H1 (cell line): ENCODE results near the gene METTL14. TPM values are rescaled to one million over a fixed set of nuclear protein-coding genes. Genes with fewer than 3 reads are reported as not detected.

Source experiments
- CTCF ChIA-PET: fragments of 300-600 bp; sonication (Branson Sonifier 250); formaldehyde crosslinking; loops from one replicate; lab custom pipeline; 2021; ENCODE audit not compliant: partially characterized antibody; lab: Charles Lee
- POLR2A ChIA-PET: fragments of 300-600 bp; sonication (Branson Sonifier 250); formaldehyde crosslinking; loops from one replicate; lab custom pipeline; 2021; ENCODE audit warnings: inconsistent platforms; ENCODE audit not compliant: partially characterized antibody; lab: Charles Lee
- DNase-seq, 2 experiments: peaks; one replicate each; pipeline versions ENCODE4 v3.0.0 to v3.0.0-alpha.2; 2010 to 2022; ENCODE audit warnings: low spot score in 2 of 2, low read depth in 1 of 2, mixed read lengths in 1 of 2
- FAIRE-seq: peaks from 2 replicates; lab custom pipeline; 2011; peaks lifted over from hg19 to GRCh38; lab: Jason Lieb, UNC
- H2AFZ ChIP-seq: 2 replicates; pipeline ENCODE4 v1.8.1; 2012; ENCODE audit warnings: low read length, inconsistent platforms
- H2AK5ac ChIP-seq: 2 replicates; pipeline ENCODE4 v1.6.1; 2013; ENCODE audit warnings: low read depth, low read length
- H2BK120ac ChIP-seq: replicated peaks from 2 replicates; pipeline ENCODE3; 2013; ENCODE audit warnings: low read depth, low read length, inconsistent platforms
- H2BK12ac ChIP-seq: 2 replicates; pipeline ENCODE4 v1.6.1; 2013; ENCODE audit warnings: low read depth, low read length
- H2BK15ac ChIP-seq: 2 replicates; pipeline ENCODE4 v1.6.1; 2013; ENCODE audit warnings: low read length
- H2BK20ac ChIP-seq: 2 replicates; pipeline ENCODE4 v1.6.1; 2013; ENCODE audit warnings: low read length
- H2BK5ac ChIP-seq: 2 replicates; pipeline ENCODE4 v1.6.1; 2013; ENCODE audit warnings: low read depth, low read length
- H3K14ac ChIP-seq: 2 replicates; pipeline ENCODE4 v1.6.1; 2013; ENCODE audit warnings: inconsistent platforms; ENCODE audit not compliant: insufficient read length
- H3K18ac ChIP-seq: 2 replicates; pipeline ENCODE4 v1.6.1; 2013; ENCODE audit warnings: low read length; ENCODE audit errors: extremely low read depth
- H3K23ac ChIP-seq: 2 replicates; pipeline ENCODE4 v1.6.1; 2013; ENCODE audit warnings: inconsistent platforms; ENCODE audit not compliant: insufficient read length
- H3K23me2 ChIP-seq: 2 replicates; pipeline ENCODE4 v1.6.1; 2013; ENCODE audit warnings: low read depth, low read length
- H3K27ac ChIP-seq: 2 replicates; pipeline ENCODE4 v1.6.1; 2011; ENCODE audit warnings: low read depth, low read length, inconsistent platforms
- H3K27me3 ChIP-seq, 4 experiments: replicated peaks in 1 of 4; 1 replicate in 1 of 4; 2 replicates in 3 of 4; pipeline versions ENCODE4 v1.6.1 to v1.8.1; 2011 to 2013; ENCODE audit warnings: low read length in 3 of 4, mild to moderate bottlenecking in 3 of 4, inconsistent platforms in 2 of 4, mixed read lengths in 2 of 4, moderate library complexity in 1 of 4; ENCODE audit not compliant: control insufficient read depth in 3 of 4, insufficient read depth in 3 of 4; ENCODE audit errors: extremely low read depth in 1 of 4
- H3K36me3 ChIP-seq, 4 experiments: 2 replicates each; pipeline versions ENCODE4 v1.6.1 to v1.8.1; 2011 to 2013; ENCODE audit warnings: mild to moderate bottlenecking in 4 of 4, low read length in 3 of 4, moderate library complexity in 2 of 4, control low read depth in 1 of 4, inconsistent platforms in 1 of 4; ENCODE audit not compliant: insufficient read depth in 4 of 4, control insufficient read depth in 2 of 4
- H3K4ac ChIP-seq: replicated peaks from 2 replicates; pipeline ENCODE3; 2013; ENCODE audit warnings: low read length, low read depth, mixed read lengths, inconsistent platforms; ENCODE audit not compliant: insufficient read length
- H3K4me1 ChIP-seq, 4 experiments: replicated peaks in 1 of 4; 1 replicate in 1 of 4; 2 replicates in 3 of 4; pipeline versions ENCODE4 v1.6.1 to v1.8.1; 2011 to 2013; ENCODE audit warnings: low read length in 3 of 4, inconsistent platforms in 2 of 4, mixed read lengths in 1 of 4; ENCODE audit not compliant: insufficient read depth in 4 of 4, control insufficient read depth in 3 of 4
- H3K4me2 ChIP-seq, 2 experiments: 2 replicates each; pipeline versions ENCODE4 v1.6.1 to v1.8.1; 2011 to 2013; ENCODE audit warnings: low read depth in 2 of 2, low read length in 2 of 2, control low read depth in 1 of 2, inconsistent platforms in 1 of 2, mild to moderate bottlenecking in 1 of 2; ENCODE audit not compliant: insufficient read depth in 1 of 2
- H3K4me3 ChIP-seq, 4 experiments: fragments of 200-600, 300-600 bp in 1 of 4; sonication (generic), shearing (Covaris generic), sonication (Bioruptor Twin) in 1 of 4; 2 replicates each; pipeline versions ENCODE4 v1.5.1 to v1.8.1; 2011 to 2016; ENCODE audit warnings: low read length in 4 of 4, low read depth in 3 of 4, control low read depth in 2 of 4, inconsistent platforms in 2 of 4, mild to moderate bottlenecking in 2 of 4, mixed read lengths in 1 of 4, moderate library complexity in 1 of 4; ENCODE audit not compliant: insufficient read depth in 2 of 4; ENCODE audit errors: extremely low read depth in 1 of 4
- H3K56ac ChIP-seq: replicated peaks from 2 replicates; pipeline ENCODE3; 2013; ENCODE audit warnings: low read depth, mild to moderate bottlenecking, mixed read lengths, low read length, inconsistent platforms; ENCODE audit not compliant: insufficient read length
- H3K79me1 ChIP-seq: 2 replicates; pipeline ENCODE4 v1.6.1; 2013; ENCODE audit warnings: low read depth, low read length, control low read depth
- H3K79me2 ChIP-seq, 2 experiments: 2 replicates each; pipeline versions ENCODE4 v1.6.1 to v1.8.1; 2012 to 2013; ENCODE audit warnings: low read length in 2 of 2, mild to moderate bottlenecking in 2 of 2, inconsistent platforms in 1 of 2; ENCODE audit not compliant: insufficient read depth in 2 of 2, control insufficient read depth in 1 of 2
- H3K9ac ChIP-seq, 4 experiments: replicated peaks in 1 of 4; 1 replicate in 1 of 4; 2 replicates in 3 of 4; pipeline versions ENCODE4 v1.6.1 to v1.8.1; 2011 to 2013; ENCODE audit warnings: low read depth in 3 of 4, low read length in 3 of 4, control low read depth in 2 of 4, mild to moderate bottlenecking in 2 of 4, moderate library complexity in 2 of 4, inconsistent platforms in 1 of 4; ENCODE audit errors: extremely low read depth in 1 of 4
- H3K9me3 ChIP-seq, 2 experiments: 2 replicates each; pipeline versions ENCODE4 v1.6.1 to v1.8.1; 2012 to 2013; ENCODE audit warnings: mild to moderate bottlenecking in 2 of 2, moderate library complexity in 2 of 2, control low read depth in 1 of 2, inconsistent platforms in 1 of 2, low read depth in 1 of 2, low read length in 1 of 2, mixed read lengths in 1 of 2; ENCODE audit not compliant: insufficient read depth in 2 of 2
- H4K20me1 ChIP-seq, 2 experiments: replicated peaks in 1 of 2; 2 replicates each; pipeline versions ENCODE3 to v1.8.1; 2011 to 2013; ENCODE audit warnings: inconsistent platforms in 2 of 2, low read length in 2 of 2, mild to moderate bottlenecking in 1 of 2; ENCODE audit not compliant: insufficient read depth in 2 of 2, control insufficient read depth in 1 of 2
- H4K5ac ChIP-seq: 2 replicates; pipeline ENCODE4 v1.6.1; 2013; ENCODE audit warnings: low read length, low read depth, mixed read lengths, inconsistent platforms; ENCODE audit not compliant: insufficient read length
- H4K8ac ChIP-seq: 2 replicates; pipeline ENCODE4 v1.8.0; 2013; ENCODE audit warnings: mild to moderate bottlenecking, moderate library complexity, low read length, inconsistent platforms; ENCODE audit not compliant: insufficient read depth; ENCODE audit errors: extremely low read depth
- H4K91ac ChIP-seq: replicated peaks from 2 replicates; pipeline ENCODE3; 2013; ENCODE audit warnings: low read length, mixed read lengths, inconsistent platforms; ENCODE audit not compliant: insufficient read length
- CHD1 ChIP-seq: IDR thresholded peaks from 2 replicates; pipeline ENCODE4 v1.6.1; 2012; ENCODE audit warnings: low read depth, low read length, improper control_type of control experiment
- SIN3A ChIP-seq, 2 experiments: IDR thresholded peaks in 1 of 2; conservative IDR thresholded peaks in 1 of 2; 2 replicates each; pipeline ENCODE4 v1.6.1; 2011 to 2012; ENCODE audit warnings: low read length in 2 of 2, improper control_type of control experiment in 1 of 2, low read depth in 1 of 2, mild to moderate bottlenecking in 1 of 2
- SIX5 ChIP-seq: IDR thresholded peaks from 2 replicates; pipeline ENCODE4 v1.6.1; 2011; ENCODE audit warnings: mild to moderate bottlenecking, low read depth, low read length
- SP4 ChIP-seq: IDR thresholded peaks from 2 replicates; pipeline ENCODE4 v1.6.1; 2012; ENCODE audit warnings: low read length, inconsistent platforms
- YY1 ChIP-seq: IDR thresholded peaks from 2 replicates; pipeline ENCODE4 v1.6.1; 2011; ENCODE audit warnings: low read depth, mild to moderate bottlenecking, low read length
- WGBS, 2 experiments: shearing (Covaris generic) in 1 of 2; methylation state at CpG; one replicate each; pipeline versions ENCODE4 v1.1.6 to v1.1.7; 2013 to 2015; ENCODE audit warnings: low lambda C conversion rate in 2 of 2, mixed read lengths in 2 of 2, inconsistent platforms in 1 of 2, low coverage in 1 of 2, missing lambda C conversion rate in 1 of 2; ENCODE audit not compliant: insufficient replicate concordance in 2 of 2, insufficient coverage in 1 of 2, insufficient read length in 1 of 2; ENCODE audit errors: extremely low coverage in 1 of 2, missing lambda C conversion rate in 1 of 2; 5-methylcytosine and 5-hydroxymethylcytosine counted together
- polyA plus RNA-seq, 7 experiments: library from polyadenylated mRNA; depleted of rRNA in 3 of 7; stranded (reverse) in 5 of 7; unstranded in 2 of 7; fragments of >200 nt in 5 of 7; fragments of 200-250 nt in 2 of 7; gene quantifications; 1 replicate in 5 of 7; 2 replicates in 1 of 7; 4 replicates in 1 of 7; pipeline versions ENCODE4 v1.2.1 to v1.2.3, GENCODE V29; 2011 to 2013; ENCODE audit warnings: missing spikeins in 2 of 7, mixed read lengths in 2 of 7
- total RNA-seq: library from RNA; stranded (reverse); fragmentation: NEBNext Ultra II Directional; extraction: Animal tissue kit (Norgen Biotek cat#: 25700); gene quantifications from 2 replicates; pipeline ENCODE4 v1.2.1, GENCODE V29; 2021

Gene METTL14
- total and polyA plus RNA-seq, 2 of the 8 experiments (the other 6 are each of a cell fraction or from before 2014, with no cell fraction given), result 8.8 to 57.3 TPM

GRCh38 chr4:118683513-118683912 is 1.7 kb upstream of the METTL14 start:
- H2AFZ ChIP-seq, result peak overlapping the region; percentile 100
- 0 out of 2 replicates have a peak overlapping the region, but pooled peaks have one; percentile 3 for H2BK15ac ChIP-seq
- H3K4ac ChIP-seq, result no peak overlapping the region
- TF ChIP-seq CHD1, result no peak
- TF ChIP-seq SIN3A (conservative IDR thresholded peaks at IDR 0.05 in 1 of 2, IDR thresholded peaks at IDR 0.05 in 1 of 2; ENCODE audit: low read depth in 1 of 2, low read length in 2 of 2), result no peak
- no peak for TF ChIP-seq SP4
- TF ChIP-seq SIX5, result peak; percentile 61
- peak; percentile 71 for TF ChIP-seq YY1
- H3K23me2 ChIP-seq, result no peaks in the 10 kb centered on the region
- peaks cover 0 to 8% (median 3%) of the 10 kb centered on the region in 4 experiments; a peak in 3 of 8 replicates for H3K36me3 ChIP-seq
- peak; percentile 73 for FAIRE-seq
- DNase-seq, result no peak
- H3K14ac ChIP-seq, result no peak overlapping the region
- H2AK5ac ChIP-seq, result no peak overlapping the region
- POLR2A ChIA-PET, result no interaction called here
- H3K23ac ChIP-seq, result no peak overlapping the region
- H2BK12ac ChIP-seq, result no peak overlapping the region
- no peak overlapping the region for H4K91ac ChIP-seq
- no peak overlapping the region for H4K5ac ChIP-seq
- H3K79me2 ChIP-seq, result peaks cover 10 to 26% of the 10 kb centered on the region in 2 experiments
- H3K9me3 ChIP-seq, result no peaks in the 10 kb centered on the region
- H3K27me3 ChIP-seq, result no peaks in the 10 kb centered on the region
- CTCF ChIA-PET, result interaction anchor here (1.0 to 2.1 kb wide), 3 partner anchors 9 to 530 kb away, joined by 4 to 17 read pairs (median 6); partner anchors contain the start of gene USP53
- 0 out of 7 replicates have a peak overlapping the region, but pooled peaks of 1 of the 4 experiments have one; percentile 12 for H3K9ac ChIP-seq
- H3K27ac ChIP-seq, result no peak overlapping the region
- peaks cover 0 to 4% (median 0%) of the 10 kb centered on the region in 4 experiments; a peak in 2 of 7 replicates for H3K4me1 ChIP-seq
- no peak overlapping the region for H2BK20ac ChIP-seq
- H3K56ac ChIP-seq, result no peak overlapping the region
- H4K20me1 ChIP-seq, result no peaks in the 10 kb centered on the region
- no peak overlapping the region for H2BK5ac ChIP-seq
- H3K4me2 ChIP-seq, result peak overlapping the region; percentile 46 to 51
- WGBS, 2 experiments, result 38% methylated on average over 2 of the region's 2 CpGs; no CpG with 5 or more reads in 1 of the 2 experiments
- H4K8ac ChIP-seq, result no peak overlapping the region
- H3K4me3 ChIP-seq, result peak overlapping the region in 1 of 4 experiments; percentile 38; a peak in 3 of 8 replicates
- H3K79me1 ChIP-seq, result no peaks in the 10 kb centered on the region
- no peak overlapping the region for H3K18ac ChIP-seq
- H2BK120ac ChIP-seq, result peak overlapping the region; percentile 37
